Measurements from ENCODE around the gene SLC13A3.
A peak's percentile ranks its signal among the peaks of the same experiment; 100 is the strongest.

SLC13A3 gene

DNA sequence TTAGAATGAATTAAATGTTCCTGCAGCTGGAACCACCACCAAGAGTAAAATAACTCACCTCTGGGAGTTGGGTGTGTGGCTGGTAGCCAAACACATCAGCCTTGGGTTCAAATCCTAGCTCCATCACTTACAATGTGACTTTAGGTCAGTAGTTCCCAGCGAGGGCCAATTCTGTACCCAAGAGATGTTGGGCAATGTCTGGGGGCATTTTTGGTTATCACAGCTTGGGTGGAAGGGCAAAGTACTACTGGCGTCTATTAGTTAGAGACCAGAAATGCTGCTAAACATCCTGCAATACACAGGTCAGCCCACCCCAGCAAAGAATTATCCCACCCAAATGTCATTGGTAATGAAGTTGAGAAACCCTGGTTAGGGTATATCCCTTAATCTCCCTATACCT, 48.8 kb downstream of the SLC13A3 start:
- no peak for TF ChIP-seq CTCF (IDR thresholded peaks at IDR 0.05; ENCODE audit: insufficient read depth, low read depth, low read length, missing control alignments)
- no peak for DNase-seq (ENCODE audit: low read depth)
- no peak overlapping the region for H3K4me3 ChIP-seq (ENCODE audit: low read length)

DNA sequence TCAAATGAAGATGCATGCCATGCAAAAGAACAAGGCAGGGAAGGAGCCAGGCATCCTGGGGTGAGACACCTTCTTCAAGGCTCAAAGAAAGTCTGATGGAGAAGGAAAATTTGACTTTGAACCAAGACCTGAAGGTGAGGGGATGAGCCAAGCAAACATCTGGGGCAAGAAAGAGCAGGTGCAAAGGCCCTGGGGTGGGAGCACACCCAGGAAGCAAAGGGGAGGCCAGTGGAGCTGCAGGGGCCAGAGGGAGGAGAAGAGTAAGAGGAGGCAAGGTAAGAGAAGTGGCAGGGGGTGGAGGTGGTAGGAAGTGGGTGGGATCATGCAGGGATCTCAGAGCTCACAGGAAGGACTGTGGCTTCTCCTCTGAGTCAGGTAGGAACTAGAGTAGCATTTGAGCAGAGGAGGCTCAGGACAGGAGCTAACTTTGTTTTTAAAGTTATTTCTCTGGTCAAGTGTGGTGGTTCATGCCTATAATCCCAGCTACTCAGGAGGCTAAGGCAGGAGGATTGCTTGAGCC, 49.6 kb downstream of the SLC13A3 start:
- TF ChIP-seq CTCF (IDR thresholded peaks at IDR 0.05; ENCODE audit: insufficient read depth, low read depth, low read length, missing control alignments), result no peak
- H3K4me3 ChIP-seq (ENCODE audit: low read length), result no peak overlapping the region
- DNase-seq (ENCODE audit: low read depth), result no peak

- no peak overlapping the region for H3K4me3 ChIP-seq (ENCODE audit: low read length)
- DNase-seq (ENCODE audit: low read depth), result peak; percentile 24
- no peak for TF ChIP-seq CTCF (IDR thresholded peaks at IDR 0.05; ENCODE audit: insufficient read depth, low read depth, low read length, missing control alignments)
These were observed 50.9 kb downstream of the SLC13A3 start for GRCh38 chr20:46600286-46600752.

GRCh38 chr20:46599227-46599987, 51.9 kb downstream of the SLC13A3 start:
- no peak overlapping the region for H3K4me3 ChIP-seq (ENCODE audit: low read length)
- TF ChIP-seq CTCF (IDR thresholded peaks at IDR 0.05; ENCODE audit: insufficient read depth, low read depth, low read length, missing control alignments), result no peak
- no peak for DNase-seq (ENCODE audit: low read depth)

- no peak for TF ChIP-seq CTCF (IDR thresholded peaks at IDR 0.05; ENCODE audit: insufficient read depth, low read depth, low read length, missing control alignments)
- DNase-seq (ENCODE audit: low read depth), result no peak
- no peak overlapping the region for H3K4me3 ChIP-seq (ENCODE audit: low read length)
These were observed 55.3 kb downstream of the SLC13A3 start for GRCh38 chr20:46595933-46596332.

- H3K4me3 ChIP-seq (ENCODE audit: low read length), result no peak overlapping the region
- TF ChIP-seq CTCF (IDR thresholded peaks at IDR 0.05; ENCODE audit: insufficient read depth, low read depth, low read length, missing control alignments), result no peak
- no peak for DNase-seq (ENCODE audit: low read depth)
These were observed 56.5 kb downstream of the SLC13A3 start for GRCh38 chr20:46594725-46595124.
